HEK293 (cell line): ENCODE data around the gene FBXO45.

Experiments
- CTCF ChIP-seq: fragments of 450-650 bp; formaldehyde crosslinking; IDR thresholded peaks from 2 replicates; pipeline ENCODE4 v1.5.1; 2016; ENCODE audit warnings: missing biosample characterization, missing genetic modification characterization
- ELK4 ChIP-seq: IDR thresholded peaks from 2 replicates; pipeline ENCODE4 v1.6.1; 2011; ENCODE audit warnings: mild to moderate bottlenecking, low read depth, low read length, borderline replicate concordance
- IKZF3 ChIP-seq: fragments of 450-650 bp; IDR thresholded peaks from 2 replicates; pipeline ENCODE4 v1.5.0; 2018; ENCODE audit warnings: missing biosample characterization, mild to moderate bottlenecking, missing genetic modification characterization, moderate library complexity
- KLF16 ChIP-seq: fragments of 450-650 bp; formaldehyde crosslinking; IDR thresholded peaks from 2 replicates; pipeline ENCODE4 v1.5.1; 2017; ENCODE audit warnings: missing biosample characterization, missing genetic modification characterization
- KLF17 ChIP-seq: fragments of 450-650 bp; formaldehyde crosslinking; IDR thresholded peaks from 2 replicates; pipeline ENCODE4 v1.5.1; 2016; ENCODE audit warnings: missing biosample characterization, missing genetic modification characterization
- OVOL3 ChIP-seq: fragments of 450-650 bp; formaldehyde crosslinking; IDR thresholded peaks from 2 replicates; pipeline ENCODE4 v1.5.1; 2016; ENCODE audit warnings: missing biosample characterization, missing genetic modification characterization
- RBAK ChIP-seq: fragments of 450-650 bp; formaldehyde crosslinking; IDR thresholded peaks from 2 replicates; pipeline ENCODE4 v1.5.1; 2016; ENCODE audit warnings: missing biosample characterization, missing genetic modification characterization
- SETDB1 ChIP-seq: IDR thresholded peaks from one replicate; pipeline ENCODE4 v1.6.1; 2017; ENCODE audit warnings: mild to moderate bottlenecking, low read length, moderate library complexity, mixed read lengths; ENCODE audit not compliant: insufficient read length
- SP7 ChIP-seq: fragments of 450-650 bp; formaldehyde crosslinking; IDR thresholded peaks from 2 replicates; pipeline ENCODE4 v1.5.1; 2016; ENCODE audit warnings: missing biosample characterization, missing genetic modification characterization
- YY1 ChIP-seq: fragments of 450-650 bp; formaldehyde crosslinking; IDR thresholded peaks from 2 replicates; pipeline ENCODE4 v1.5.1; 2018; ENCODE audit warnings: missing biosample characterization, missing genetic modification characterization
- ZNF114 ChIP-seq: fragments of 450-650 bp; formaldehyde crosslinking; IDR thresholded peaks from 2 replicates; pipeline ENCODE4 v1.5.0; 2017; ENCODE audit warnings: missing biosample characterization, missing genetic modification characterization
- ZNF155 ChIP-seq: fragments of 450-650 bp; formaldehyde crosslinking; IDR thresholded peaks from 2 replicates; pipeline ENCODE4 v1.5.1; 2016; ENCODE audit warnings: missing biosample characterization, missing genetic modification characterization
- ZNF157 ChIP-seq: fragments of 450-650 bp; formaldehyde crosslinking; IDR thresholded peaks from 2 replicates; pipeline ENCODE4 v1.5.1; 2016; ENCODE audit warnings: missing biosample characterization, missing genetic modification characterization
- ZNF18 ChIP-seq: fragments of 450-650 bp; formaldehyde crosslinking; IDR thresholded peaks from 2 replicates; pipeline ENCODE4 v1.5.1; 2016; ENCODE audit warnings: missing biosample characterization, missing genetic modification characterization
- ZNF223 ChIP-seq: fragments of 450-650 bp; formaldehyde crosslinking; IDR thresholded peaks from 2 replicates; pipeline ENCODE4 v1.5.1; 2016; ENCODE audit warnings: missing biosample characterization, missing genetic modification characterization
- ZNF23 ChIP-seq: fragments of 450-650 bp; formaldehyde crosslinking; IDR thresholded peaks from 2 replicates; pipeline ENCODE4 v1.5.1; 2016; ENCODE audit warnings: missing biosample characterization, missing genetic modification characterization, borderline replicate concordance
- ZNF280D ChIP-seq: fragments of 450-650 bp; formaldehyde crosslinking; IDR thresholded peaks from 2 replicates; pipeline ENCODE4 v1.5.1; 2016; ENCODE audit warnings: missing biosample characterization, missing genetic modification characterization
- ZNF335 ChIP-seq: fragments of 450-650 bp; formaldehyde crosslinking; conservative IDR thresholded peaks from 2 replicates; pipeline ENCODE4 v1.5.1; 2016; ENCODE audit warnings: missing biosample characterization, missing genetic modification characterization
- ZNF37A ChIP-seq: fragments of 450-650 bp; IDR thresholded peaks from 2 replicates; pipeline ENCODE4 v1.5.1; 2018; ENCODE audit warnings: missing biosample characterization, missing genetic modification characterization
- ZNF433 ChIP-seq: fragments of 450-650 bp; formaldehyde crosslinking; IDR thresholded peaks from 2 replicates; pipeline ENCODE4 v1.5.1; 2016; ENCODE audit warnings: missing biosample characterization, missing genetic modification characterization, low read depth
- ZNF558 ChIP-seq: fragments of 450-650 bp; formaldehyde crosslinking; IDR thresholded peaks from 2 replicates; pipeline ENCODE4 v1.5.1; 2016; ENCODE audit warnings: missing biosample characterization, missing genetic modification characterization
- ZNF560 ChIP-seq: fragments of 450-650 bp; formaldehyde crosslinking; IDR thresholded peaks from 2 replicates; pipeline ENCODE4 v1.5.1; 2017; ENCODE audit warnings: missing biosample characterization, missing genetic modification characterization, borderline replicate concordance
- ZNF580 ChIP-seq: fragments of 450-650 bp; formaldehyde crosslinking; IDR thresholded peaks from 2 replicates; pipeline ENCODE4 v1.5.1; 2016; ENCODE audit warnings: missing biosample characterization, missing genetic modification characterization
- ZNF600 ChIP-seq: fragments of 450-650 bp; formaldehyde crosslinking; IDR thresholded peaks from 2 replicates; pipeline ENCODE4 v1.5.1; 2016; ENCODE audit warnings: missing biosample characterization, missing genetic modification characterization
- ZNF610 ChIP-seq: fragments of 450-650 bp; formaldehyde crosslinking; IDR thresholded peaks from 2 replicates; pipeline ENCODE4 v1.5.1; 2016; ENCODE audit warnings: missing biosample characterization, missing genetic modification characterization, borderline replicate concordance
- ZNF654 ChIP-seq: fragments of 450-650 bp; formaldehyde crosslinking; IDR thresholded peaks from 2 replicates; pipeline ENCODE4 v1.5.1; 2016; ENCODE audit warnings: low read depth, missing biosample characterization, missing genetic modification characterization
- ZNF658 ChIP-seq: fragments of 450-650 bp; formaldehyde crosslinking; IDR thresholded peaks from 2 replicates; pipeline ENCODE4; 2016; ENCODE audit warnings: missing biosample characterization, missing genetic modification characterization
- ZSCAN23 ChIP-seq: fragments of 450-650 bp; formaldehyde crosslinking; IDR thresholded peaks from 2 replicates; pipeline ENCODE4 v1.5.1; 2016; ENCODE audit warnings: missing biosample characterization, missing genetic modification characterization

The FBXO45 gene

GRCh38 chr3:196632046-196632751, 63.7 kb downstream of the FBXO45 start (continued):
- no peak for TF ChIP-seq ELK4
- TF ChIP-seq ZNF560 (tag by site-specific recombination), result no peak
- no peak for TF ChIP-seq ZNF223 (tag by site-specific recombination)
- no peak; the same call in 1 of the 2 replicates for TF ChIP-seq ZNF580 (tag by site-specific recombination)
- TF ChIP-seq ZNF18, result peak; percentile 46; the same call in 1 of the 2 replicates
- no peak; the same call in 1 of the 2 replicates for TF ChIP-seq IKZF3
- peak; percentile 75 for TF ChIP-seq KLF17 (tag by site-specific recombination)
- TF ChIP-seq ZNF335 (tag by site-specific recombination), result peak; percentile 79
- peak; percentile 67; the same call in 1 of the 2 replicates for TF ChIP-seq SP7 (tag by site-specific recombination)
- TF ChIP-seq ZNF23 (tag by site-specific recombination), result no peak
- TF ChIP-seq ZNF654 (tag by site-specific recombination), result no peak
- TF ChIP-seq ZNF157 (tag by site-specific recombination), result no peak
- TF ChIP-seq ZNF610 (tag by site-specific recombination), result peak; percentile 70; the same call in 1 of the 2 replicates
- TF ChIP-seq OVOL3 (tag by site-specific recombination), result no peak
- TF ChIP-seq SETDB1, result no peak
- TF ChIP-seq YY1 (tag by site-specific recombination), result peak; percentile 81
- TF ChIP-seq ZNF280D (tag by site-specific recombination), result no peak
- no peak for TF ChIP-seq KLF16 (tag by site-specific recombination)
- TF ChIP-seq RBAK, result no peak
- TF ChIP-seq ZNF37A (tag by site-specific recombination), result no peak
- no peak for TF ChIP-seq ZNF600
- no peak for TF ChIP-seq ZNF155 (tag by site-specific recombination)
- TF ChIP-seq ZNF114, result no peak
- TF ChIP-seq ZNF433 (tag by site-specific recombination), result no peak
- peak; percentile 53; the same call in 1 of the 2 replicates for TF ChIP-seq CTCF (tag by site-specific recombination)
- TF ChIP-seq ZSCAN23 (tag by site-specific recombination), result no peak
- no peak for TF ChIP-seq ZNF658 (tag by site-specific recombination)
- no peak for TF ChIP-seq ZNF558 (tag by site-specific recombination)
